Caco-2 (cell line): ENCODE data around the gene SHLD1. TPM values are rescaled to one million over a fixed set of nuclear protein-coding genes. Genes with fewer than 3 reads are reported as not detected.

Experiments
- BruUV-seq: library from RNA; stranded (reverse); fragments of 400-500 nt; replicated peaks from 2 replicates; lab custom pipeline; 2021; lab: Mats Ljungman, UMichigan
- CTCF ChIA-PET: fragments of 300-600 bp; sonication (Branson Sonifier 250); formaldehyde crosslinking; loops from one replicate; lab custom pipeline; 2022; ENCODE audit warnings: antibody characterized with exemption; lab: Charles Lee
- POLR2A ChIA-PET: fragments of 300-600 bp; sonication (Branson Sonifier 250); formaldehyde crosslinking; loops from one replicate; lab custom pipeline; 2022; ENCODE audit warnings: antibody characterized with exemption; lab: Charles Lee
- DNase-seq, 2 experiments: peaks; one replicate each; pipeline versions ENCODE4 v3.0.0 to v3.0.0-alpha.2; 2020 to 2022
- H3K27me3 ChIP-seq: replicated peaks from 2 replicates; pipeline ENCODE4 v1.6.0; 2011; ENCODE audit warnings: low read length; ENCODE audit not compliant: control insufficient read depth, insufficient read depth
- H3K36me3 ChIP-seq: 2 replicates; pipeline ENCODE4 v1.5.1; 2011; ENCODE audit warnings: low read length; ENCODE audit not compliant: control insufficient read depth, insufficient read depth
- H3K4me1 ChIP-seq: fragments of 250-450 bp; sonication (Bioruptor Pico); 2 replicates; pipeline ENCODE4 v1.5.1; 2020; ENCODE audit warnings: mild to moderate bottlenecking
- H3K4me3 ChIP-seq: 2 replicates; pipeline ENCODE4 v1.5.1; 2011; ENCODE audit warnings: low read depth, mild to moderate bottlenecking, control low read depth, low read length
- H3K9me3 ChIP-seq: fragments of 250-450 bp; sonication (Bioruptor Pico); 2 replicates; pipeline ENCODE4 v1.5.1; 2020; ENCODE audit warnings: mild to moderate bottlenecking, moderate library complexity
- H3K27ac Mint-ChIP-seq: one replicate; pipeline ENCODE4 v1.8.0; 2022; ENCODE audit warnings: mixed read lengths; ENCODE audit not compliant: unreplicated experiment
- H3K27me3 Mint-ChIP-seq: one replicate; pipeline ENCODE4 v1.8.0; 2022; ENCODE audit warnings: mixed read lengths; ENCODE audit not compliant: insufficient read depth, unreplicated experiment
- H3K36me3 Mint-ChIP-seq: one replicate; pipeline ENCODE4 v1.8.0; 2022; ENCODE audit warnings: mild to moderate bottlenecking, mixed read lengths; ENCODE audit not compliant: insufficient read depth, unreplicated experiment
- H3K4me1 Mint-ChIP-seq: one replicate; pipeline ENCODE4 v1.8.0; 2022; ENCODE audit warnings: low read depth, mixed read lengths; ENCODE audit not compliant: unreplicated experiment
- H3K4me3 Mint-ChIP-seq: one replicate; pipeline ENCODE4 v1.8.0; 2022; ENCODE audit warnings: mild to moderate bottlenecking, moderate library complexity, mixed read lengths; ENCODE audit not compliant: unreplicated experiment
- H3K9me3 Mint-ChIP-seq: one replicate; pipeline ENCODE4 v1.8.0; 2022; ENCODE audit warnings: mixed read lengths; ENCODE audit not compliant: unreplicated experiment
- intact Hi-C: fragments of 100-400 bp; cut with micrococcal nuclease; formaldehyde crosslinking; loops from one replicate; pipeline ENCODE4 v1.10.0; 2022; ENCODE audit not compliant: unreplicated experiment
- total RNA-seq: library from RNA; stranded (reverse); gene quantifications from 2 replicates; pipeline ENCODE4 v1.2.3, GENCODE V29; 2022
- TF ChIP-seq, protein P1 (sequence below), 2 experiments: fragments of 200-600 bp in 1 of 2; IDR thresholded peaks; 1 replicate in 1 of 2; 2 replicates in 1 of 2; pipeline versions ENCODE4 v1.5.1 to v1.8.0; 2011 to 2022; ENCODE audit warnings: antibody characterized with exemption in 1 of 2, control low read depth in 1 of 2, inconsistent platforms in 1 of 2, low read depth in 1 of 2, low read length in 1 of 2, mild to moderate bottlenecking in 1 of 2, moderate library complexity in 1 of 2; ENCODE audit not compliant: insufficient read depth in 1 of 2, severe bottlenecking in 1 of 2, unreplicated experiment in 1 of 2

SHLD1 gene
- total RNA-seq, 1 experiment from 2014 or later, result 4.8 TPM

DNA sequence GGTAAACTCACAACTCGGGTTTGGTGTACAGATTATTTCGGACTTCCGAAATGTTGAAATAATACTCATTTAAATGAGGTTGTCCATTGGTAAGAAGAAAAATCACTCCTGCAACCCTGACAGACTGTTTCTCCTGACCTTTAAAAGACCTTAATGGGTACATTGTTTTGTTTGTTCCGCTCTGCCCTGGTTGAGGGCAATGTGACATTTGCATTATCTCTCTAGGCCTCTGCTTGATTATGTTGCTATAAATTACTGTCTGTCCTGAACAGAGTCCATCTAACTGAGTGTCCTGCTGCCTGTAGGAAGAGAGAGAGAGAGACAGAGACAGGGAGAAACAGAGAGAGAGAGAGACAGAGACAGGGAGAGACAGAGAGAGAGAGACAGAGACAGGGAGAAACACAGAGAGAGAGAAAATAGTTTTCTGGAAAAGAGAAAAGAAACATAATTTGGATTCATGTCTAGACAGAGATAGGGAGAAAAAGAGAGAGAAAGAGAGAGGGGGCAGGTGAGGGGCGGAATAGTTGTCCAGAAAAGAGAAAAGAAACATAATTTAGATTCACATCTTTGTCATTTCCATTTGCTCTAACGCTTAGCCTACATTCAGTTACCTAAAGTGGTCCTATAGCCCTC is 83.2 kb downstream of the SHLD1 start:
- no peaks in the 10 kb centered on the region for H3K36me3 ChIP-seq
- Mint-ChIP-seq H3K4me3 (no peak overlapping the region), H3K4me1 (peaks cover 9% of the 10 kb centered on the region), H3K27ac (no peak overlapping the region), H3K27me3 (no peaks in the 10 kb centered on the region), H3K9me3 (no peaks in the 10 kb centered on the region), H3K36me3 (no peaks in the 10 kb centered on the region)
- ChIA-PET CTCF (no interaction called here), POLR2A (no interaction called here)
- no TSS peak for BruUV-seq
- no peaks in the 10 kb centered on the region for H3K27me3 ChIP-seq
- no peaks in the 10 kb centered on the region for H3K4me1 ChIP-seq
- H3K4me3 ChIP-seq, result no peak overlapping the region
- intact Hi-C loops, result no loop called here
- TF ChIP-seq, protein P1, sequence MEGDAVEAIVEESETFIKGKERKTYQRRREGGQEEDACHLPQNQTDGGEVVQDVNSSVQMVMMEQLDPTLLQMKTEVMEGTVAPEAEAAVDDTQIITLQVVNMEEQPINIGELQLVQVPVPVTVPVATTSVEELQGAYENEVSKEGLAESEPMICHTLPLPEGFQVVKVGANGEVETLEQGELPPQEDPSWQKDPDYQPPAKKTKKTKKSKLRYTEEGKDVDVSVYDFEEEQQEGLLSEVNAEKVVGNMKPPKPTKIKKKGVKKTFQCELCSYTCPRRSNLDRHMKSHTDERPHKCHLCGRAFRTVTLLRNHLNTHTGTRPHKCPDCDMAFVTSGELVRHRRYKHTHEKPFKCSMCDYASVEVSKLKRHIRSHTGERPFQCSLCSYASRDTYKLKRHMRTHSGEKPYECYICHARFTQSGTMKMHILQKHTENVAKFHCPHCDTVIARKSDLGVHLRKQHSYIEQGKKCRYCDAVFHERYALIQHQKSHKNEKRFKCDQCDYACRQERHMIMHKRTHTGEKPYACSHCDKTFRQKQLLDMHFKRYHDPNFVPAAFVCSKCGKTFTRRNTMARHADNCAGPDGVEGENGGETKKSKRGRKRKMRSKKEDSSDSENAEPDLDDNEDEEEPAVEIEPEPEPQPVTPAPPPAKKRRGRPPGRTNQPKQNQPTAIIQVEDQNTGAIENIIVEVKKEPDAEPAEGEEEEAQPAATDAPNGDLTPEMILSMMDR (IDR thresholded peaks at IDR 0.05; ENCODE audit: insufficient read depth in 1 of 2, low read depth in 1 of 2, low read length in 1 of 2, severe bottlenecking in 1 of 2, unreplicated experiment in 1 of 2), result no peak
- no peak for DNase-seq
- no peaks in the 10 kb centered on the region for H3K9me3 ChIP-seq

DNA sequence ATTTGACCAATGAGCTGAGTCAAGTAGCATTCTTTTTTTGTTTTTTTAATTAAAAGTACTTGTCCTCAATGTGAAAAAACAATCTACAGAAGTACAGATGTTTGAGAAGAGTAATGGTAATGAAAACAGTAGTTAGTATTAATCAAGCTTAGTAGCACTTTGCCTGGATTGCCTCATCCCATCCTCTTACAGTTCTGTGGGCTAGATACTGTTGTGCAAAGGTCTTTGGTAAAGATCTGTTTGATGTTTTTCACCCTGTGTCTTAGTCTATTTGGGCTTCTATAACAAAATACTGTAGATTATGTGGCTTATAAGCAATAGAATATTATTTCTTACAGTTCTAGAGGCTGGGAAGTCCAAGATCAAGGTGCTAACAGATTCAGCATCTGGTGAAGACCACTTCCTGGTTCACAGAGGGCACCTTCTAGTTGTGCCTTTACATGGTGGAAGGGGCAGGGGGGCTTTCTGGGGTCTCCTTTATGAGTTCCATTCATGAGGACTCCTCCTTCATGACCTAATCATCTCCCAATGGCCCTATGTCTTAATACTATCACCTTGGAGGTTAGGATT is 84.3 kb downstream of the SHLD1 start:
- H3K36me3 Mint-ChIP-seq, result no peaks in the 10 kb centered on the region
- no peak for DNase-seq
- ChIA-PET CTCF (no interaction called here), POLR2A (no interaction called here)
- H3K9me3 Mint-ChIP-seq, result no peaks in the 10 kb centered on the region
- H3K27me3 Mint-ChIP-seq, result no peaks in the 10 kb centered on the region
- Histone ChIP-seq H3K4me1 (no peaks in the 10 kb centered on the region), H3K9me3 (no peaks in the 10 kb centered on the region), H3K27me3 (no peaks in the 10 kb centered on the region), H3K4me3 (no peak overlapping the region), H3K36me3 (no peaks in the 10 kb centered on the region)
- no peak overlapping the region for H3K27ac Mint-ChIP-seq
- intact Hi-C loops, result no loop called here
- TF ChIP-seq, protein P1 (IDR thresholded peaks at IDR 0.05; ENCODE audit: insufficient read depth in 1 of 2, low read depth in 1 of 2, low read length in 1 of 2, severe bottlenecking in 1 of 2, unreplicated experiment in 1 of 2), result no peak
- H3K4me1 Mint-ChIP-seq, result peaks cover 9% of the 10 kb centered on the region
- no TSS peak for BruUV-seq
- no peak overlapping the region for H3K4me3 Mint-ChIP-seq

DNA sequence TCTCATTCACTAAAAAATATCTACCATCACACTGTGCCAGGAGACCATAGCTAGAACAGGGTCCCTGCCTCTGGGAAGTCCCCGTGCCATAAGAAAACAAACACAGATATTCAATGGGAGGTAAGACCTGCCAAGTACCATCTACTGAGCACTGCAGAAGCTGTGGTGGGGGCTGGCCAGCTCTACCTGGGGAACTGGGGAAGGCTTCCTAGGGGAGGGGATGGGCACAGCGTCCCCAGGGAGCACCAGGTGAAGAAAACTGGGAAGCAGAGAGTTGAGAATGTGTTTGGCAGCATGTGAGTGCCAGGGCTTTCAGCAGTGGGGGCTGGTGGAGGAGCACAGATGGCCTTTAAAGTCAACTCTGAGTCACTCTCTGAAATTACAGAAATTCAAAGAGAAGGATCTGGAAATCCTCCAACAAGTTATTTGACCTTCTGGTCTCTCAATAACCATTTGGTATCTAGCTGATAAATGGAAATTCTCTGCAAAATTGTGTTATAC is 85.2 kb downstream of the SHLD1 start:
- Histone ChIP-seq H3K36me3 (no peaks in the 10 kb centered on the region), H3K4me3 (no peak overlapping the region), H3K9me3 (no peaks in the 10 kb centered on the region), H3K4me1 (no peaks in the 10 kb centered on the region), H3K27me3 (no peaks in the 10 kb centered on the region)
- intact Hi-C loops, result no loop called here
- H3K27ac Mint-ChIP-seq, result no peak overlapping the region
- no TSS peak for BruUV-seq
- no peak for DNase-seq
- POLR2A ChIA-PET, result no interaction called here
- CTCF ChIA-PET, result interaction anchor here (0.7 kb wide), 1 partner anchor 278 kb away, joined by 3 read pairs; no protein-coding TSS in a partner anchor
- H3K4me1 Mint-ChIP-seq, result peaks cover 9% of the 10 kb centered on the region
- H3K9me3 Mint-ChIP-seq, result no peaks in the 10 kb centered on the region
- no peak overlapping the region for H3K4me3 Mint-ChIP-seq
- no peaks in the 10 kb centered on the region for H3K36me3 Mint-ChIP-seq
- TF ChIP-seq, protein P1 (IDR thresholded peaks at IDR 0.05; ENCODE audit: insufficient read depth in 1 of 2, low read depth in 1 of 2, low read length in 1 of 2, severe bottlenecking in 1 of 2, unreplicated experiment in 1 of 2), result no peak
- H3K27me3 Mint-ChIP-seq, result no peaks in the 10 kb centered on the region
